RCC 7860 (cell line): ENCODE results near the gene DEDD2.

Experiments used
- DNase-seq: peaks from one replicate; pipeline ENCODE4 v3.0.0-alpha.2; 2015; ENCODE audit warnings: low spot score
- FAIRE-seq: peaks from 2 replicates; lab custom pipeline; 2012; peaks lifted over from hg19 to GRCh38; lab: Jason Lieb, UNC

Gene DEDD2

DNA sequence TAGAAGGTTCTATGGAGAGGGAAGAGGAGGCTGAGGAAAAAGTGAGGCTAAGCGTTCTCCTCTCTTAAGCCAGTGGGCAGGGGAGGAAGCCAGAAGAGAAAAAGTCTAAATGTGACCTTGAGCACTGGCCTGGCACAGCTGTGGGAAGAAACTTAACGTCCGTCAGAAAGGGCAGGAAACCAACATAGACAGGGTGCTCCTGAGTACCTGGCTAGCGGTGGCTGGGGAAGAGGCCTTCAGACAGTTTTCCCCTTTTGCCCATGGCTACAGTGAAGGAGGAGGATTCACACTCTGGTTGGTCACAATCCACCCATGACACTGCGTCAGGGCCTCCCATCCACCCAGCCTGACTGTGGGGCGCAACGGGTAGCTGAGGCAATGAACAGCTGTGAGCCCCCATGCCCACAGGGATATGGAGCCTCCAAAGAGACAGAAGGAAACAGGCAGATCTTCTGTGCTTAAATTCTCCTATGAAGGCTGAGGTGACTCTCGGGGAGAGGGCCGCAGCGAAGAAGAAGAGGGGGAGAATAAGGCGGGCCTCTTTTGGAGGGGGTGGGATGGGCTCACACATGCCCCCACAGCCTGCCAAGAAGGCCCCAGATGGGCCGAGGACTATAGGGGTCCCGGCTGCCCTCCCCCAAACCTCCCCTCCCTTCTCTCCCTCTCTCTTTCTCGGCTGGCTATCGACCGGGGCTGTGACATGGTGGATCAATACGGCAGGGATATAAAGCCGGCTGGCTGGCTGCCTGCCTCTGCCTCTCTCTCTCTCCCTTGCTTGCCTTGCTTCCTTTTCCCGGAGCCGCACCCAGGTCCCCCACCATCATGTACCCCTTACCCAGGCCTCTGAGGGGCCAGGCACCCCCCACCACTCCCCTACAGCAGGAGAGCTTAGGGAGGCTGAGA lies 65.4 kb downstream of the DEDD2 start:
- DNase-seq (no peak), FAIRE-seq (no peak)

DNA sequence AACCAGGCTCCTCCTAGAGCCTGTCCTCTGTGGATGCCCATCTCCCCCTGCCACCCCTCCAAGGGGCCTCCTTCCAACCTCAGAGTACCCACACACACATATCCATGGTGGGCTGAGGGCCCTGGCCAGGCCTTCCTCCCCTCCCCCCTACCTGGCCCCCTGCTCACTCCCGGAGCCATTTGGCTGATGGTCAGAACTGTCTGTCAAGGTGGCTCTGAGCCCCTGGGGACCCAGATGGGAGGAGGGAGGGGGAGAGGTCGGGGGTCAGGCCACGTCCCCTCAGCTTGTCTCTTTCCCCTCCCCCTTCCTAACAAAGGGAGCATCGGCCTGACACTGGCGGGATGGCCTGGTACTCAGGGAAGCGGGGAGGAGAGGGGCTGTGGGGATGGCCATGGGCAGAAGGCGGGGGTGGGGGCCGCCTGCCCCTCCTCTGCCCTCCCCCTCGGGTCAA lies 66.5 kb downstream of the DEDD2 start:
- no peak for FAIRE-seq
- no peak for DNase-seq

DNA sequence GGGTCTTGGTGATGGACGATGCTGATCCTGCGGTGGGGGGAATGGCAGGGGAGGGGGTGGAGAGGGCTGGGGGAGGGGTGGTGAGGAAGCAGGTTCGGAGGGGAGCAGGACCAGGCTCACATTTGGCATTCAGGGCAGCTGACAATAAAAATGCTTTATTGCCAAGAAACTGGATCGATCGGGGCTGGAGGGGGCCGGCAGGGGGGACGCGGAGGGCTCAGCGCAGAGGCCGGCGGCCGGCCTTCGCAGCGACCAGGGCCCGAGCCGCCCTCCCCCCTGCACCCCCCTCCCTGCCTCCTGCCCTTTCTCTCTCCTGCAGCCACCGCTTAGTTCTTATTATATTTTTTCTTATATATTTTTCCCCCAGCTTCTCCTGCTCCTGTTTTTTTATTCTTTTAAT lies 67.1 kb downstream of the DEDD2 start:
- FAIRE-seq (no peak), DNase-seq (no peak)

DNA sequence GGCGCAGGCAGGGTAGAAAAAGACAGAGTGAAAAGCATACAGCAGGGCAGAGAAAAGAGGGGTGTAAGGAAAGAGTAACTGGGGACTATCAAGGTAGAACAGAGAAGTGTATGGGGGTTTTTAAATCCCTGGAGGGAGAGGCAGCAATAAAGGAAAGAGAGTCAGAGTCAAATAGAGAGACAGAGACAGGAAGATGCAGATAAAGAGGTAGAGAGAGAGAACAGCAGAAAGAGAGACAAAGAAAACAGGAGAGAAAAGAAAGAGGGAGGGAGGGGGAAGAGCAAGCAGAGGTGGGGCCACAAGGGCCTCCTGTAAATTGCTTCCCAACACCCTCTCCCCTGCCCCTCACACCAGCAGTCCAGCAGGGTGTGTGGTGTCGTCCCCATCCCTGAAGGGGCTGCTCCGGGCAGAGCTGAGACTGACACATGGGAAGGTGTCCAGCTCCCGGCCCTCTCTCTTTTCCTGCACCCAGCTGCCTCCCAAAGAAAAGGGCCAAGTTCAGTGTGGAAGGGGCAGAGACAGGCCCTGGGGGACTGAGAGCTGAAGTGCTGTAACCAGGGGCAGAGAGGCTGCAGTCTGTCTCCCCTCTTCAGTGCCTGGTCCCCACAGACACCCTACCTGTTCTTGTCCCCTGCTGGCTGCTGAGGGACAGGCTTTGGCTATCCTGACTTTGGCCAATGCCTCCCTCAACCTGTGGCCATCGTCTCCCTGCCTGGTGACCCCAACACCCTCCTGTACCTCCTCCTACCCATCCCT lies 67.9 kb downstream of the DEDD2 start:
- FAIRE-seq (no peak), DNase-seq (no peak)
